ENCODE measurements around the gene HNRNPD. TPM values are rescaled to one million over a fixed set of nuclear protein-coding genes. Genes with fewer than 3 reads are reported as not detected.
"Not testable (repeated sequence)": the region's sequence is repeated elsewhere in the genome, so short reads cannot be mapped to it uniquely, and the experiment has no call there.

Gene HNRNPD
- polyA plus RNA-seq, 2 of the 4 experiments (the other 2 are of a cell fraction), result 125 to 434 TPM

- TF ChIP-seq BCL3 (IDR thresholded peaks at IDR 0.05) (no peak), USF2 (IDR thresholded peaks at IDR 0.05) (no peak), TFCP2L1 (CRISPR knock-in tag; IDR thresholded peaks at IDR 0.05) (no peak), KDM1A (IDR thresholded peaks at IDR 0.05; ENCODE audit: low read depth) (no peak), HOXB5 (CRISPR knock-in tag; IDR thresholded peaks at IDR 0.05) (no peak), KDM5A (IDR thresholded peaks at IDR 0.05) (no peak), BHLHE40 (IDR thresholded peaks at IDR 0.05; ENCODE audit: low read depth, low read length) (no peak), ELK1 (IDR thresholded peaks at IDR 0.05; ENCODE audit: low read depth, low read length) (no peak), MYC (IDR thresholded peaks at IDR 0.05; ENCODE audit: borderline replicate concordance, low read length) (no peak), CHD4 (IDR thresholded peaks at IDR 0.05; ENCODE audit: borderline replicate concordance) (no peak)
Measured at GRCh38 chr4:82419451-82419850, 45.7 kb upstream of the HNRNPD start (continued).

GRCh38 chr4:82415922-82416365 lies 42.2 kb upstream of the HNRNPD start:
- CTCF ChIA-PET, result interaction anchor here (1.6 kb wide), 1 partner anchor 35 kb away, joined by 3 read pairs; no protein-coding TSS in a partner anchor
- Histone ChIP-seq H3K4me2 (no peak overlapping the region), H3K27ac (no peak overlapping the region), H3K4me1 (no peaks in the 10 kb centered on the region), H3K9me3 (no peaks in the 10 kb centered on the region), H3K4me3 (no peak overlapping the region)
- ATAC-seq (no peak), DNase-seq (ENCODE audit: low read depth in 1 of 2, low spot score in 1 of 2) (no peak), FAIRE-seq (no peak)
- POLR2A ChIA-PET, result interaction anchor here (2.1 kb wide), 1 partner anchor 13 kb away, joined by 8 read pairs; no protein-coding TSS in a partner anchor
- TF ChIP-seq MAFK (IDR thresholded peaks at IDR 0.05; ENCODE audit: partially characterized antibody), result peak; percentile 52
- no peak for TF ChIP-seq NFE2L2 (conservative IDR thresholded peaks at IDR 0.05; ENCODE audit: low read length)
- 73% methylated on average over 12 of the region's 12 CpGs for WGBS (ENCODE audit: missing lambda C conversion rate)

GRCh38 chr4:82415061-82415460 lies 41.3 kb upstream of the HNRNPD start:
- H3K9me3 ChIP-seq; H3K4me2 ChIP-seq; H3K4me3 ChIP-seq; DNase-seq (ENCODE audit: low read depth in 1 of 2, low spot score in 1 of 2); H3K27ac ChIP-seq; H3K4me1 ChIP-seq; FAIRE-seq; ATAC-seq: not testable (repeated sequence)
- WGBS (ENCODE audit: missing lambda C conversion rate), result 70% methylated on average over 11 of the region's 11 CpGs
- CTCF ChIA-PET, result interaction anchor here (1.6 kb wide), 1 partner anchor 34 kb away, joined by 3 read pairs; no protein-coding TSS in a partner anchor
- POLR2A ChIA-PET, result interaction anchor here (2.1 kb wide), 1 partner anchor 14 kb away, joined by 8 read pairs; no protein-coding TSS in a partner anchor

- ChIA-PET POLR2A (no interaction called here), CTCF (no interaction called here)
- no peak overlapping the region for H3K27ac ChIP-seq
- H3K4me1 ChIP-seq, result no peaks in the 10 kb centered on the region
- WGBS (ENCODE audit: missing lambda C conversion rate), result 100% methylated on average over 1 of the region's 1 CpG
- DNase-seq (ENCODE audit: low read depth in 1 of 2, low spot score in 1 of 2), result no peak
- no peak overlapping the region for H3K4me2 ChIP-seq
- no peak overlapping the region for H3K4me3 ChIP-seq
- H3K9me3 ChIP-seq, result no peaks in the 10 kb centered on the region
- ATAC-seq, result no peak
- FAIRE-seq, result no peak
- TF ChIP-seq ZC3H11A (IDR thresholded peaks at IDR 0.05) (no peak), CBX8 (IDR thresholded peaks at IDR 0.05) (no peak), CTCF (IDR thresholded peaks at IDR 0.05) (no peak), E2F6 (IDR thresholded peaks at IDR 0.05; ENCODE audit: borderline replicate concordance, low read depth) (no peak), HMGXB4 (CRISPR knock-in tag; IDR thresholded peaks at IDR 0.05; ENCODE audit: borderline replicate concordance) (no peak), ESRRA (IDR thresholded peaks at IDR 0.05; ENCODE audit: borderline replicate concordance, low read length) (no peak), BHLHE40 (IDR thresholded peaks at IDR 0.05; ENCODE audit: low read depth, low read length) (no peak), HOXB5 (CRISPR knock-in tag; IDR thresholded peaks at IDR 0.05) (no peak), KDM1A (IDR thresholded peaks at IDR 0.05; ENCODE audit: low read depth) (no peak), JUNB (IDR thresholded peaks at IDR 0.05) (no peak), POLR2AphosphoS2 (conservative IDR thresholded peaks at IDR 0.05; ENCODE audit: low read length) (no peak), RCOR1 (IDR thresholded peaks at IDR 0.05; ENCODE audit: low read depth, low read length) (no peak), ATOH8 (CRISPR knock-in tag; IDR thresholded peaks at IDR 0.05; ENCODE audit: low read depth) (no peak), NFE2L2 (conservative IDR thresholded peaks at IDR 0.05; ENCODE audit: low read length) (no peak), MYC (IDR thresholded peaks at IDR 0.05; ENCODE audit: borderline replicate concordance, low read length) (no peak)
Measured at GRCh38 chr4:82403725-82404124, 29.9 kb upstream of the HNRNPD start.

Data from A549 (cell line).